AG08396 (cell line): ENCODE results near the gene ZNF529.
A peak's percentile ranks its signal among the peaks of the same experiment; 100 is the strongest.
"Not testable (repeated sequence)": the region's sequence is repeated elsewhere in the genome, so short reads cannot be mapped to it uniquely, and the experiment has no call there.

Experiments
- DNase-seq: peaks from one replicate; pipeline ENCODE4 v3.0.0; 2012; ENCODE audit warnings: low spot score, mixed read lengths

The ZNF529 gene

GRCh38 chr19:36573020-36573894 is at the start of gene ZNF529:
TSS of gene ZNF529 (minus strand) at chr19:36573292. CDS start at chr19:36572346, 946 bp downstream.
- peak; percentile 94 for DNase-seq

- no peak for DNase-seq
Observed at GRCh38 chr19:36605877-36606478, 32.9 kb upstream of the ZNF529 start.

- DNase-seq = peak; percentile 95
Observed at GRCh38 chr19:36605101-36605876, 32.2 kb upstream of the ZNF529 start, which contains the start of gene ZNF382. TSS of gene ZNF382 (plus strand) at chr19:36605313. CDS start at chr19:36609915, 4,602 bp downstream.

GRCh38 chr19:36604656-36605100 is 31.6 kb upstream of the ZNF529 start:
- peak; percentile 70 for DNase-seq

GRCh38 chr19:36602681-36603080 is 29.6 kb upstream of the ZNF529 start:
- DNase-seq = not testable (repeated sequence)

- DNase-seq = no peak
Observed at GRCh38 chr19:36579255-36579654, 6.2 kb upstream of the ZNF529 start.

GRCh38 chr19:36577271-36577996 is 4.3 kb upstream of the ZNF529 start:
- no peak for DNase-seq

GRCh38 chr19:36574741-36575140 is 1.6 kb upstream of the ZNF529 start:
- no peak for DNase-seq

- DNase-seq = peak; percentile 37
Observed at GRCh38 chr19:36573895-36574720, 1.0 kb upstream of the ZNF529 start.

GRCh38 chr19:36572593-36573019 is 486 bp downstream of the ZNF529 start:
- no peak for DNase-seq

GRCh38 chr19:36564391-36564790 is 8.7 kb downstream of the ZNF529 start:
- no peak for DNase-seq

- no peak for DNase-seq
Observed at GRCh38 chr19:36547001-36547732, 25.9 kb downstream of the ZNF529 start.

GRCh38 chr19:36528921-36529518 is 44.1 kb downstream of the ZNF529 start:
- DNase-seq = peak; percentile 21

GRCh38 chr19:36528194-36528920 is 44.7 kb downstream of the ZNF529 start, which contains the start of gene ZNF260:
TSS of gene ZNF260 (minus strand) at chr19:36528271. CDS start at chr19:36515238, 13,033 bp downstream.
- DNase-seq = peak; percentile 96

- DNase-seq = no peak
Observed at GRCh38 chr19:36527873-36528193, 45.3 kb downstream of the ZNF529 start.

GRCh38 chr19:36527341-36527740 is 45.8 kb downstream of the ZNF529 start:
- DNase-seq = no peak

- no peak for DNase-seq
Observed at GRCh38 chr19:36526581-36526980, 46.5 kb downstream of the ZNF529 start.

GRCh38 chr19:36524617-36525016 is 48.5 kb downstream of the ZNF529 start:
- no peak for DNase-seq
